Osteoblast (primary cell): ENCODE data around the gene RSPRY1. TPM values are rescaled to one million over a fixed set of nuclear protein-coding genes. Genes with fewer than 3 reads are reported as not detected.
A peak's percentile ranks its signal among the peaks of the same experiment; 100 is the strongest.

ENCODE experiments used
- DNase-seq: peaks from one replicate; pipeline ENCODE4 v3.0.0; 2011; ENCODE audit warnings: low spot score, mixed read lengths; ENCODE audit not compliant: insufficient read length; ENCODE audit errors: missing footprints
- H2AFZ ChIP-seq: 2 replicates; pipeline ENCODE4 v1.6.0; 2011; ENCODE audit warnings: mild to moderate bottlenecking, low read length
- H3K27ac ChIP-seq: 2 replicates; pipeline ENCODE4 v1.5.1; 2011; ENCODE audit warnings: mild to moderate bottlenecking, low read depth, low read length, moderate library complexity
- H3K27me3 ChIP-seq: 2 replicates; pipeline ENCODE4 v1.6.0; 2012; ENCODE audit warnings: mild to moderate bottlenecking, control low read depth, inconsistent platforms, low read length, moderate library complexity; ENCODE audit not compliant: insufficient read depth
- H3K36me3 ChIP-seq: 2 replicates; pipeline ENCODE4 v1.5.1; 2011; ENCODE audit warnings: mild to moderate bottlenecking, low read length, control low read depth, moderate library complexity; ENCODE audit not compliant: insufficient read depth
- H3K4me1 ChIP-seq: 2 replicates; pipeline ENCODE4 v1.5.1; 2011; ENCODE audit warnings: mild to moderate bottlenecking, low read length, control low read depth, moderate library complexity; ENCODE audit not compliant: insufficient read depth
- H3K4me2 ChIP-seq: 2 replicates; pipeline ENCODE4 v1.6.0; 2011; ENCODE audit warnings: mild to moderate bottlenecking, low read length; ENCODE audit not compliant: insufficient read depth
- H3K4me3 ChIP-seq: fragments of 200-600 bp; sonication (generic); 3 replicates; pipeline ENCODE4 v1.5.1; 2012; ENCODE audit warnings: mild to moderate bottlenecking, low read length, inconsistent platforms; ENCODE audit not compliant: insufficient read depth
- H3K79me2 ChIP-seq: 2 replicates; pipeline ENCODE4 v1.6.0; 2012; ENCODE audit warnings: mild to moderate bottlenecking, low read length, control low read depth, inconsistent platforms; ENCODE audit not compliant: insufficient read depth
- H3K9me3 ChIP-seq: 2 replicates; pipeline ENCODE4 v1.5.1; 2011; ENCODE audit warnings: low read depth, low read length, control low read depth
- H4K20me1 ChIP-seq: 2 replicates; pipeline ENCODE4 v1.6.0; 2012; ENCODE audit warnings: mild to moderate bottlenecking, low read length, control low read depth; ENCODE audit not compliant: insufficient read depth
- total RNA-seq: library from RNA; depleted of rRNA; stranded (reverse); fragments of >200 nt; gene quantifications from 2 replicates; pipeline ENCODE4 v1.2.3, GENCODE V29; 2012
- TF ChIP-seq, protein P1 (sequence below): IDR thresholded peaks from 2 replicates; pipeline ENCODE4 v1.5.1; 2011; ENCODE audit warnings: mild to moderate bottlenecking, low read depth, low read length, moderate library complexity; ENCODE audit errors: extremely low read depth

The RSPRY1 gene
- total RNA-seq, 1 donor = 57.2 TPM

DNA sequence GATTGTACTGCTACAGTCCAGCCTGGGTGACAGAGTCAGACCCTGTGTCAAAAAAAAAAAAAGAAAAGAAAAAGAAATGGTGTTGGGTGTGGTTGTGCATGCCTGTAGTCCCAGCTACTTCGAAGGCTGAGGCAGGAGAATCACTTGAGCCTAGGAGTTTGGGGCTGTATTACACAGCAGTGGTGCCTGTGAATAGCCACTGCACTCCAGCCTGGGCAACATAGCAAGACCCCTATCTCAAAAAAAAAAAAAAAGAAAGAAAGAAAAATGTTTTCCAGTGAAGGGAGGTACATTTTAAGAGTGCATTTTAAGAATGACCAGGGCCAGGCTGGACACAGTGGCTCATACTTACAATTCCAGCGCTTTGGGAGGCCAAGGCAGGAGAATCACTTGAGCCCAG is 65.2 kb downstream of the RSPRY1 start:
- Histone ChIP-seq H4K20me1 (peaks cover 3% of the 10 kb centered on the region), H3K27me3 (no peaks in the 10 kb centered on the region), H3K27ac (no peak overlapping the region), H3K79me2 (peaks cover 6% of the 10 kb centered on the region), H3K4me3 (no peak overlapping the region), H3K4me1 (no peaks in the 10 kb centered on the region), H2AFZ (no peak overlapping the region), H3K9me3 (no peaks in the 10 kb centered on the region), H3K36me3 (peaks cover 70% of the 10 kb centered on the region), H3K4me2 (no peak overlapping the region)
- DNase-seq = no peak
- TF ChIP-seq, protein P1, sequence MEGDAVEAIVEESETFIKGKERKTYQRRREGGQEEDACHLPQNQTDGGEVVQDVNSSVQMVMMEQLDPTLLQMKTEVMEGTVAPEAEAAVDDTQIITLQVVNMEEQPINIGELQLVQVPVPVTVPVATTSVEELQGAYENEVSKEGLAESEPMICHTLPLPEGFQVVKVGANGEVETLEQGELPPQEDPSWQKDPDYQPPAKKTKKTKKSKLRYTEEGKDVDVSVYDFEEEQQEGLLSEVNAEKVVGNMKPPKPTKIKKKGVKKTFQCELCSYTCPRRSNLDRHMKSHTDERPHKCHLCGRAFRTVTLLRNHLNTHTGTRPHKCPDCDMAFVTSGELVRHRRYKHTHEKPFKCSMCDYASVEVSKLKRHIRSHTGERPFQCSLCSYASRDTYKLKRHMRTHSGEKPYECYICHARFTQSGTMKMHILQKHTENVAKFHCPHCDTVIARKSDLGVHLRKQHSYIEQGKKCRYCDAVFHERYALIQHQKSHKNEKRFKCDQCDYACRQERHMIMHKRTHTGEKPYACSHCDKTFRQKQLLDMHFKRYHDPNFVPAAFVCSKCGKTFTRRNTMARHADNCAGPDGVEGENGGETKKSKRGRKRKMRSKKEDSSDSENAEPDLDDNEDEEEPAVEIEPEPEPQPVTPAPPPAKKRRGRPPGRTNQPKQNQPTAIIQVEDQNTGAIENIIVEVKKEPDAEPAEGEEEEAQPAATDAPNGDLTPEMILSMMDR = no peak

DNA sequence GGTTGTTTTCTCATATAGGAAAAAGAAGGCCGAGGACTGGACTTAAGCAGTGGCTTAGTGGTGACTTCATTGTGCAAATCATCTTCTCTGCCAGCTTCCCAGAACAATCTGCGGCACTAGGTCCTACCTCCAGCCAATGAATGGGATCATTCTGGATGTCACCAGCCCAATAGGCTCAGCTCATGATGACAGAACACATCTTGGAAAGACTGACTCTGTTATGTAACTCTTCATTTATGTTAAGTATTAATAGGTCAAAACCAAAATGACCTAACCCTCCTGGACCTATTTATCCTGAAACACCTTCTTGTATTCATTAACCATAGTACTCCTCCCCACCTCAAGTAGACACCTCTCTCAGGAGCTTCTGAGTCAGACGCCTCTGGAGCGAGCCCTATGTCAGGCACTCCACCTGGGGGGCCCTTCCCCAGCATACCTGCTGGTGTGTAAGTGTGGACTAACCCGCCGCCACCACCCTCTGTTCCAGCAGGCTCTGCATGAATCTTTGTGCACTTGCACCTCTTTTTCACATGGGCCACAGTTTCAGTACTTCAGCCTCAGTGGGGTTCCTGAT is 66.1 kb downstream of the RSPRY1 start:
- Histone ChIP-seq H3K4me1 (no peaks in the 10 kb centered on the region), H2AFZ (no peak overlapping the region), H3K4me3 (no peak overlapping the region), H3K79me2 (no peaks in the 10 kb centered on the region), H3K4me2 (no peak overlapping the region), H3K27ac (no peak overlapping the region), H3K27me3 (no peaks in the 10 kb centered on the region), H3K9me3 (no peaks in the 10 kb centered on the region), H4K20me1 (peaks cover 3% of the 10 kb centered on the region), H3K36me3 (peaks cover 64% of the 10 kb centered on the region)
- TF ChIP-seq, protein P1 = no peak
- no peak for DNase-seq

DNA sequence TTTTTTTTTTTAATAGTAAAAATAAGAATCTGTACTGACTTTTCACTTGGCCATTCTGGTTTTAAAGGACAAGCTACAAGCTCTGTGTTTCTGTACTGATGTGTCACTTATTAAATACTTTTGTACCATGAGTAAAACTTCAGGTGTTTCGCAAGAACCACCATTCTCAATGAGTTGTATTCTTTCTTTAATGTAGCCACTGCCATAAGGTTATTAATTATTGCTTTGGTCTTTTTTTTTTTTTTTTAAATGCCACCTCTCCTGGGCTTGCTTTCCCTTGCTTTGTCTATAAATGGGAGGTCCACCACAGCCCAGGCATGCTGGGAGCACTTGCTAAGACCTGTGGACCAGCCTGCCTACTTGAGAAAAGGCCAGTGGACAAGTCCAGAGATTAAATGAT is 67.3 kb downstream of the RSPRY1 start:
- no peak overlapping the region for H3K27ac ChIP-seq
- H3K4me3 ChIP-seq = no peak overlapping the region
- H3K4me2 ChIP-seq = no peak overlapping the region
- DNase-seq = no peak
- TF ChIP-seq, protein P1 = no peak
- H3K27me3 ChIP-seq = no peaks in the 10 kb centered on the region
- no peaks in the 10 kb centered on the region for H3K4me1 ChIP-seq
- no peaks in the 10 kb centered on the region for H3K79me2 ChIP-seq
- H2AFZ ChIP-seq = no peak overlapping the region
- H4K20me1 ChIP-seq = peaks cover 3% of the 10 kb centered on the region
- H3K36me3 ChIP-seq = peaks cover 53% of the 10 kb centered on the region
- no peaks in the 10 kb centered on the region for H3K9me3 ChIP-seq

DNA sequence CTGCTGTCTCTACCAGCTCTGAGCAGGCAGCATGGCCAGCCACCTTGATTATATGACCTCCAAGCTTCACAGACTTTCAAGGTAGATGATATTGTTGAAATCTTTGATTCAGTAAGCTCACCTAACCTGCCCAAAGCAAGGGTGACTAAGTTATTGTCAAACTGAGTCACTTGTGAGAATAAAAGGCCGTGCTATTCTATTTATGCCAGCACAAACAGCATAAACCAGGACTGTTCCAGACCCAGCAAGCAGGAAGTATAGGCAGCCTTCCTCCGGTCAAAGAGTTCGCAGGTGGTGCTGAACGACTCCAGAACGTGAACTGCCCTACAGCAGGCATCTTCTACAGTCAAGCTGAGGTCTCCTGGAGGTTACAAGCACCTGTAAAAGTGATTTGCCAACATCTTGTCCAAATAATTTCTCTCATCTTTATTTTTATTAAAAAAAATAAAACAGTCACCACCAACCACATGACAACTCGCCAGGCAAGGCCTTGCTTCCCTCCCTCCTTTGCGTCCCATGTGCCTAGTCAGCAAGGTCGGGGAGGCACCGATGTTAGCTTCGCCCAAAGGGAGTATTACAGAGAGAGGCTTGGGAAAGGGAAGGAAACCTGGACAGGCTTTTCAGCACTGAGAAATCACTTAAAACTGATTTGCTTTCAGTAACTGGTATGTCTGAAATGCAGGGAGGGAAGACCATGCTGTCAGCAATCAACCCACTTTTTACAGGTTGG is 69.7 kb downstream of the RSPRY1 start:
- H3K27me3 ChIP-seq = no peaks in the 10 kb centered on the region
- TF ChIP-seq, protein P1 = no peak
- DNase-seq = peak; percentile 41

More for the DNA sequence above, 69.7 kb downstream of the RSPRY1 start:
- Histone ChIP-seq H3K79me2 (no peaks in the 10 kb centered on the region), H2AFZ (no peak overlapping the region), H3K4me1 (peaks cover 4% of the 10 kb centered on the region), H3K27ac (no peak overlapping the region), H3K36me3 (peaks cover 29% of the 10 kb centered on the region), H3K4me2 (no peak overlapping the region), H3K4me3 (no peak overlapping the region), H3K9me3 (no peaks in the 10 kb centered on the region), H4K20me1 (peaks cover 3% of the 10 kb centered on the region)
